Measurements from ENCODE around the gene MSH6.

The MSH6 gene

DNA sequence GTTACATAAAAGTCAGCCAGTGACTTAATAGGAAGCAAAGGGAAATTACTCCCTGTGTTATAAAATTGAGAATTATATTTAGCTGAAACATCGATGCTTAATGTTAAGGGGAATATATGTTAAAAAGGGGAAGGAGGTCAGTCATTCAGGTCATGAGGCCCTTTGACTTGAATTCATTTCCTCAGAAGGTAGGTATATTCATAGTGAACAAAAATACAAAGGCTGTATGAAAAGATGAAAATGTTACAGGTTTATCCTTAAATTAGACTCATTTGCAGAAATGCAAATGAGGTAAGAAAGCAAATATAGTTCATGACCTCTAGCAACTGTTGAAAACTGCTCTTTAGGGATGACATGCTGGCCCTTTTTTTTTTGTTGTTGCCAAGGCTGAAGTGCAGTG is 20.8 kb downstream of the MSH6 start:
- no peak overlapping the region for H4K8ac ChIP-seq (ENCODE audit: low read depth, low read length)
- H3K4me1 ChIP-seq (ENCODE audit: control insufficient read depth, low read depth, low read length) = no peaks in the 10 kb centered on the region
- no peak overlapping the region for H3K4me3 ChIP-seq (ENCODE audit: low read length)
- H3K4ac ChIP-seq (ENCODE audit: low read depth, low read length) = no peak overlapping the region
- H2AK5ac ChIP-seq (ENCODE audit: low read length) = no peak overlapping the region
- DNase-seq = no peak
- no peaks in the 10 kb centered on the region for H3K27me3 ChIP-seq (ENCODE audit: insufficient read depth, low read length, poor library complexity)
- no peak overlapping the region for H4K5ac ChIP-seq (ENCODE audit: low read length)
- no peak overlapping the region for H2BK15ac ChIP-seq (replicated peaks; ENCODE audit: low read depth)
- H3K4me2 ChIP-seq (ENCODE audit: low read length) = no peak overlapping the region
- no peak overlapping the region for H3K27ac ChIP-seq (ENCODE audit: low read depth, low read length)
- H3K79me2 ChIP-seq (ENCODE audit: control insufficient read depth, insufficient read depth, low read length) = peaks cover 14% of the 10 kb centered on the region
- H3K23ac ChIP-seq (ENCODE audit: low read length) = no peak overlapping the region
- peaks cover 9% of the 10 kb centered on the region for H3K79me1 ChIP-seq (ENCODE audit: low read length)
- H3K18ac ChIP-seq (ENCODE audit: low read length) = no peak overlapping the region
- no CpG with 5 or more reads among the region's 1 CpG for WGBS (ENCODE audit: extremely low coverage, insufficient coverage, low lambda C conversion rate)
- no peak overlapping the region for H2BK120ac ChIP-seq (ENCODE audit: low read depth, low read length)
- no peak overlapping the region for H2BK5ac ChIP-seq (ENCODE audit: low read length)
- H3K36me3 ChIP-seq (ENCODE audit: control insufficient read depth, insufficient read depth, low read length) = peaks cover 16% of the 10 kb centered on the region
- no peak overlapping the region for H3K56ac ChIP-seq (ENCODE audit: low read length)
- no peak overlapping the region for H3K9ac ChIP-seq (ENCODE audit: low read length)

DNA sequence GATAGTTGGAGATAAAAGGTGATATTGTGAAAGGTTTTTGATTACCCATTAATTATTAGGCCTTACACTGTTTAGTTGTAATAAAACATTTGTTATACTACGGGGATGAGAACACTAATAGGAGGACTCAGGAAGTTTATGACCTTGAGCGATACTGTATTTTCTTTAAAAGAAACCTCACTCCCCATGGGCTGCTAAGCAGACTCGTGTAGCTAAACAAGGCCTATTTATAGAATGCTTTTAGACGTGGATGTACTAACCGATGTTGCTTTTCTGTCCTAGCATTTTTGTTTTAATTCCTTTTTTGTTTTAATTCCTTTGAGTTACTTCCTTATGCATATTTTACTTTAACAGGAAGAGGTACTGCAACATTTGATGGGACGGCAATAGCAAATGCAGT is 22.9 kb downstream of the MSH6 start:
- H4K8ac ChIP-seq (ENCODE audit: low read depth, low read length) = no peak overlapping the region
- no peaks in the 10 kb centered on the region for H3K27me3 ChIP-seq (ENCODE audit: insufficient read depth, low read length, poor library complexity)
- peaks cover 8% of the 10 kb centered on the region for H3K79me2 ChIP-seq (ENCODE audit: control insufficient read depth, insufficient read depth, low read length)
- no CpG with 5 or more reads among the region's 6 CpGs for WGBS (ENCODE audit: extremely low coverage, insufficient coverage, low lambda C conversion rate)
- H2AK5ac ChIP-seq (ENCODE audit: low read length) = no peak overlapping the region
- H2BK5ac ChIP-seq (ENCODE audit: low read length) = no peak overlapping the region
- H3K4me3 ChIP-seq (ENCODE audit: low read length) = no peak overlapping the region
- H3K18ac ChIP-seq (ENCODE audit: low read length) = no peak overlapping the region
- H2BK15ac ChIP-seq (replicated peaks; ENCODE audit: low read depth) = no peak overlapping the region
- H3K4ac ChIP-seq (ENCODE audit: low read depth, low read length) = no peak overlapping the region
- no peak overlapping the region for H3K23ac ChIP-seq (ENCODE audit: low read length)
- no peak for DNase-seq
- H4K5ac ChIP-seq (ENCODE audit: low read length) = no peak overlapping the region
- H3K79me1 ChIP-seq (ENCODE audit: low read length) = peaks cover 1% of the 10 kb centered on the region
- no peak overlapping the region for H3K4me2 ChIP-seq (ENCODE audit: low read length)
- H3K56ac ChIP-seq (ENCODE audit: low read length) = no peak overlapping the region
- no peaks in the 10 kb centered on the region for H3K4me1 ChIP-seq (ENCODE audit: control insufficient read depth, low read depth, low read length)
- H3K27ac ChIP-seq (ENCODE audit: low read depth, low read length) = no peak overlapping the region
- H3K9ac ChIP-seq (ENCODE audit: low read length) = no peak overlapping the region
- H3K36me3 ChIP-seq (ENCODE audit: control insufficient read depth, insufficient read depth, low read length) = peaks cover 7% of the 10 kb centered on the region
- no peak overlapping the region for H2BK120ac ChIP-seq (ENCODE audit: low read depth, low read length)

DNA sequence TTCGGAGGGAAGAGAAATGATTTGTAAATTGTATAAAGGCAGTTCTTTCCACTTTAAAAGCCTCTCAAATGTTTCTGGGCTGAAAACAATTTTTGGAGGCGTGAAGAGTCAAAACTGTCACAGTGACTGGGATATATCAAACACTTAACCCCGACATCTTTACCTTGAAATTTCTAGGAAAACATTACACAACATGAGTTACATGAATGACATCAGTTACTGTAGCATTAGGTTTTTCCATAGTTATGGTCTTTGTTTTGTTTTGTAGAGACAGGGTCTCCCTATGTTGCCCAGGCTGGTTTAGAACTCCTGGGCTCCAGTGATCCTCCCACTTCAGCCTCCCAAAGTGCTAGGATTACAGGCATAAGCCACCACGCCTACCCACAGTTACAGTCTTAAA is 25.7 kb downstream of the MSH6 start:
- Histone ChIP-seq H3K4ac (ENCODE audit: low read depth, low read length) (no peak overlapping the region), H3K56ac (ENCODE audit: low read length) (no peak overlapping the region), H3K36me3 (ENCODE audit: control insufficient read depth, insufficient read depth, low read length) (peaks cover 2% of the 10 kb centered on the region)

DNA sequence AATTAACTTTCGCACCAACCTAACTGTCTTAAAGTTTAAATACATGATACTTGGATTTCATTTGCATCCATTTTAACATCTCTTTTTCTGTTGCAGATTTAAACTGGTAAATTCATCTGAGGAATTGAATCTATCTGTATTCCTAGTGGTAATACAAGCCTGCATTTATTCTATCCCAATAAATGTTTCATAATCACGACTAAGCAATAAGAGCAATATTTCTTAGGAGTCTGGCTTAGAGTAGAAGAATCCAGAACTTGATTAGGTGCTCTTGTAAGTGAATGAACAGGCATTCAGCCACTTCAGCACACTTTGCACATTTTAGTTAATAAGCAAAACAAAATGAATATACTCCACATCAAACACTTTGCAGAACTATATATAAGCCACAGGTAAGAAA is 27.0 kb downstream of the MSH6 start:
- peaks cover 2% of the 10 kb centered on the region for H3K36me3 ChIP-seq (ENCODE audit: control insufficient read depth, insufficient read depth, low read length)
- H3K9ac ChIP-seq (ENCODE audit: low read length) = no peak overlapping the region
- no peak overlapping the region for H3K4me2 ChIP-seq (ENCODE audit: low read length)
- H3K56ac ChIP-seq (ENCODE audit: low read length) = no peak overlapping the region
- no CpG with 5 or more reads among the region's 2 CpGs for WGBS (ENCODE audit: extremely low coverage, insufficient coverage, low lambda C conversion rate)
- H3K4me1 ChIP-seq (ENCODE audit: control insufficient read depth, low read depth, low read length) = no peaks in the 10 kb centered on the region
- no peak overlapping the region for H3K4ac ChIP-seq (ENCODE audit: low read depth, low read length)
- no peak overlapping the region for H4K8ac ChIP-seq (ENCODE audit: low read depth, low read length)
- H2AK5ac ChIP-seq (ENCODE audit: low read length) = no peak overlapping the region
- H4K5ac ChIP-seq (ENCODE audit: low read length) = no peak overlapping the region
- no peak overlapping the region for H2BK15ac ChIP-seq (replicated peaks; ENCODE audit: low read depth)
- no peaks in the 10 kb centered on the region for H3K27me3 ChIP-seq (ENCODE audit: insufficient read depth, low read length, poor library complexity)
- H3K18ac ChIP-seq (ENCODE audit: low read length) = no peak overlapping the region
- H3K23ac ChIP-seq (ENCODE audit: low read length) = no peak overlapping the region
- H3K27ac ChIP-seq (ENCODE audit: low read depth, low read length) = no peak overlapping the region
- no peak overlapping the region for H2BK120ac ChIP-seq (ENCODE audit: low read depth, low read length)
- no peak for DNase-seq
- no peak overlapping the region for H2BK5ac ChIP-seq (ENCODE audit: low read length)
- H3K79me1 ChIP-seq (ENCODE audit: low read length) = no peaks in the 10 kb centered on the region
- no peak overlapping the region for H3K4me3 ChIP-seq (ENCODE audit: low read length)
- H3K79me2 ChIP-seq (ENCODE audit: control insufficient read depth, insufficient read depth, low read length) = no peaks in the 10 kb centered on the region

More for the DNA sequence above, 25.7 kb downstream of the MSH6 start:
- Histone ChIP-seq H3K23ac (ENCODE audit: low read length) (no peak overlapping the region), H3K79me1 (ENCODE audit: low read length) (no peaks in the 10 kb centered on the region), H3K9ac (ENCODE audit: low read length) (no peak overlapping the region), H2BK120ac (ENCODE audit: low read depth, low read length) (no peak overlapping the region), H3K27me3 (ENCODE audit: insufficient read depth, low read length, poor library complexity) (no peaks in the 10 kb centered on the region), H3K79me2 (ENCODE audit: control insufficient read depth, insufficient read depth, low read length) (no peaks in the 10 kb centered on the region), H3K4me1 (ENCODE audit: control insufficient read depth, low read depth, low read length) (no peaks in the 10 kb centered on the region), H3K4me3 (ENCODE audit: low read length) (no peak overlapping the region), H3K18ac (ENCODE audit: low read length) (no peak overlapping the region), H4K5ac (ENCODE audit: low read length) (no peak overlapping the region), H2BK15ac (replicated peaks; ENCODE audit: low read depth) (no peak overlapping the region), H4K8ac (ENCODE audit: low read depth, low read length) (no peak overlapping the region), H2BK5ac (ENCODE audit: low read length) (no peak overlapping the region), H3K27ac (ENCODE audit: low read depth, low read length) (no peak overlapping the region), H3K4me2 (ENCODE audit: low read length) (no peak overlapping the region), H2AK5ac (ENCODE audit: low read length) (no peak overlapping the region)
- no peak for DNase-seq
- no CpG with 5 or more reads among the region's 4 CpGs for WGBS (ENCODE audit: extremely low coverage, insufficient coverage, low lambda C conversion rate)

DNA sequence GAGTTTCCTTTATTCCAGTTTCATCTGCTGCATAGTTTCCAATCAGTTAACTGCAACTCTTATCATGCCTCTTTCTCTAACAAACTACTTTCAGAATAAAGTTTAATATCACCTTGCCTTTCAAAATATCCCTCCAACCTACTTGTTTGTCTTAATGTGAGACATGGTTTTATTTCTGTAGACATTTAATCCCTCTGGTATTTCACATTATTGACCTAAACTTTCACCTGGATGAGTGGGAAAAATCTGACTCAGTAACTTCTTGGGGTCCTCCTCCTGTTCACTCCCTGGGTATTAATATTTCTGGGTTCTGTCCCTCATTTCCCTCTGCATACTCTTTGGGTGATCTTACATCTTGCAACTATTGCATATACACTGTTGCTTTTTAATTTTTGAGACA is 27.9 kb downstream of the MSH6 start:
- no peaks in the 10 kb centered on the region for H3K79me2 ChIP-seq (ENCODE audit: control insufficient read depth, insufficient read depth, low read length)
- no peak for DNase-seq
- no peak overlapping the region for H3K9ac ChIP-seq (ENCODE audit: low read length)
- peaks cover 2% of the 10 kb centered on the region for H3K36me3 ChIP-seq (ENCODE audit: control insufficient read depth, insufficient read depth, low read length)
- no peak overlapping the region for H3K4me2 ChIP-seq (ENCODE audit: low read length)
- H3K18ac ChIP-seq (ENCODE audit: low read length) = no peak overlapping the region
- no peak overlapping the region for H3K4ac ChIP-seq (ENCODE audit: low read depth, low read length)
- no peak overlapping the region for H2BK5ac ChIP-seq (ENCODE audit: low read length)
- H3K4me1 ChIP-seq (ENCODE audit: control insufficient read depth, low read depth, low read length) = no peaks in the 10 kb centered on the region
- H2AK5ac ChIP-seq (ENCODE audit: low read length) = no peak overlapping the region
- no peak overlapping the region for H3K4me3 ChIP-seq (ENCODE audit: low read length)
- no peak overlapping the region for H3K23ac ChIP-seq (ENCODE audit: low read length)
- no peaks in the 10 kb centered on the region for H3K27me3 ChIP-seq (ENCODE audit: insufficient read depth, low read length, poor library complexity)
- no peak overlapping the region for H4K8ac ChIP-seq (ENCODE audit: low read depth, low read length)
- no peak overlapping the region for H3K27ac ChIP-seq (ENCODE audit: low read depth, low read length)
- H2BK15ac ChIP-seq (replicated peaks; ENCODE audit: low read depth) = no peak overlapping the region
- H4K5ac ChIP-seq (ENCODE audit: low read length) = no peak overlapping the region
- no peak overlapping the region for H2BK120ac ChIP-seq (ENCODE audit: low read depth, low read length)
- no peaks in the 10 kb centered on the region for H3K79me1 ChIP-seq (ENCODE audit: low read length)
- H3K56ac ChIP-seq (ENCODE audit: low read length) = no peak overlapping the region

DNA sequence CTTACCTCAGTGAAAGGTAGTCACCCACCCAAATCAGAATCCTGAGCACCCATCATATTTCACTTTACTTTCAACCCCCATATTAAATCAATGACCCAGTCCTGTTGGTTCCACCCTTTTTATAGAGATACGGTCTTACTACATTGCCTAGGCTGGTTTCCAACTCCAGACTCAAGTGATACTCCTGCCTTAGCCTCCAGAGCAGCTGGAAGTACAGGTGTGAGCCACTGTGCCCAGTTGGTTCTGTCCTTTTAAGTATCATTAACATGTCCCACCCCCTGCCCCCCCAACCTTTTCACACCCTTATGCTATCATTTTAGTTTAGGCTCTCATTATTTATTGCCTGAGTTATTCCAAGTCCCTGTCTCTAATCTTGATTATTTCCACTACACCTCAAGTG is 28.7 kb downstream of the MSH6 start:
- DNase-seq = no peak
- no peaks in the 10 kb centered on the region for H3K27me3 ChIP-seq (ENCODE audit: insufficient read depth, low read length, poor library complexity)
- H3K4me1 ChIP-seq (ENCODE audit: control insufficient read depth, low read depth, low read length) = no peaks in the 10 kb centered on the region
- no peak overlapping the region for H3K9ac ChIP-seq (ENCODE audit: low read length)
- H4K5ac ChIP-seq (ENCODE audit: low read length) = no peak overlapping the region
- H2BK15ac ChIP-seq (replicated peaks; ENCODE audit: low read depth) = no peak overlapping the region
- no peak overlapping the region for H3K4me2 ChIP-seq (ENCODE audit: low read length)
- no peak overlapping the region for H2AK5ac ChIP-seq (ENCODE audit: low read length)
- H4K8ac ChIP-seq (ENCODE audit: low read depth, low read length) = no peak overlapping the region
- no peak overlapping the region for H3K23ac ChIP-seq (ENCODE audit: low read length)
- no peak overlapping the region for H3K27ac ChIP-seq (ENCODE audit: low read depth, low read length)
- no peak overlapping the region for H3K18ac ChIP-seq (ENCODE audit: low read length)
- no peak overlapping the region for H2BK5ac ChIP-seq (ENCODE audit: low read length)
- H3K79me2 ChIP-seq (ENCODE audit: control insufficient read depth, insufficient read depth, low read length) = no peaks in the 10 kb centered on the region
- no peak overlapping the region for H3K4me3 ChIP-seq (ENCODE audit: low read length)
- no peak overlapping the region for H2BK120ac ChIP-seq (ENCODE audit: low read depth, low read length)
- no peak overlapping the region for H3K56ac ChIP-seq (ENCODE audit: low read length)
- peaks cover 2% of the 10 kb centered on the region for H3K36me3 ChIP-seq (ENCODE audit: control insufficient read depth, insufficient read depth, low read length)
- H3K4ac ChIP-seq (ENCODE audit: low read depth, low read length) = no peak overlapping the region
- no CpG with 5 or more reads among the region's 1 CpG for WGBS (ENCODE audit: extremely low coverage, insufficient coverage, low lambda C conversion rate)
- no peaks in the 10 kb centered on the region for H3K79me1 ChIP-seq (ENCODE audit: low read length)
